Measurements from ENCODE around the gene COL4A3.

COL4A3 gene

DNA sequence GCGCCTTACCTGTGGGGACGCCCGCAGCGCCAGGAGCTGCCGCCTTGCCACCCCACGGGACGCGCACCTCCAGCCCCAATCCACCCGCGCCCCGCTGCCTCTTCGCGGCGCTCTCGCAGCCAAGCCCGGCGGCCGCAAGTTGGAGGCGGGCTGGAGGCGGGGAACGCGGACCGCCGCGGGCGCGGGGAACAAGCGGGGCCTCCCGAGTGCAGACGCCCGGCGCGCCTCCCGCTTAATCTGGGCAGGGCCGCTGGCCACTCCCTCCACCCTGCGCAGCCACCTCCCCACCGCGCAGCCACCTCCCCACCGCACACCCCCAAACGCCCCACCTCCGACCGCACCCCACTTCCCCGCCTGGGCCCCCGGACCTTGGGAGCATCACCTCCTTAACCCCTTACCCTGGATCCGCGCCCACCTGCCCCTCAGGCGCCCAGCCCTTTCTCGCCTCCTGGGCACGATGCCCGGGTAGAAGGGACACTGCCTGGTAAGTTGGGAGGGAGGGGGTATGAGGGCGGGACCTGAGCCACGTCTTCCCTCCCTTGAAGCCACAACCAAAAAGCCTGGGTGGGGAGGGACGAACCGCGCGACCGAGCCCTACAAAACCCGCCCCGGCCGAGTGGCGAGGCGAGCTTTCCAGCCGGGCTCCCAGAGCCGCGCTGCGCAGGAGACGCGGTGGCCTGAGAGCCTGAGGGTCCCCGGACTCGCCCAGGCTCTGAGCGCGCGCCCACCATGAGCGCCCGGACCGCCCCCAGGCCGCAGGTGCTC is at the start of gene COL4A3, which contains the start of gene COL4A4:
TSS of gene COL4A3 (plus strand) at position 627 of the 765 bp plus-strand sequence. CDS start at position 730, 103 bp downstream.
TSS of gene COL4A4 (minus strand) at position 208 of the 765 bp plus-strand sequence. CDS start 16,722 bp downstream, outside the sequence.
- peak in 3 of 51 donors; percentile 9 to 12 (median 11) for DNase-seq

DNA sequence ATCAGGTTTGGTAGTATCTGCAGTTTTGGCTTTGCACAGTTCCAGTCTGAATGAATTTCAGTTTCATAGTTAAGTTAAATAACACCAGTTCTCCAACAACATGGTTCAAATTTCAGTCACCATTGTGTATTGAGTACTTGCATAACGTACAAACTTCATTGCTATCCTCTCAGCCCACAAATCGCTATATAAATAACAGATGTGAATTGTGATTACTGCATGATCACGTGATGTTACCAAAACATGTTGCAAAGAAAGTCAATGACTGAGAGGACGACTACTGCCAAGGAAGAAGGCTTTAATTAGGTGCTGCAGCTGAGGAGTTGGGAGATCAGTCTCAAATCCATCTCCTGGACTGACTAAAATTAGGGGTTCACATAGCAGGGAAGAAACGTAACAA is 48.7 kb upstream of the COL4A3 start:
- no peak for DNase-seq

DNA sequence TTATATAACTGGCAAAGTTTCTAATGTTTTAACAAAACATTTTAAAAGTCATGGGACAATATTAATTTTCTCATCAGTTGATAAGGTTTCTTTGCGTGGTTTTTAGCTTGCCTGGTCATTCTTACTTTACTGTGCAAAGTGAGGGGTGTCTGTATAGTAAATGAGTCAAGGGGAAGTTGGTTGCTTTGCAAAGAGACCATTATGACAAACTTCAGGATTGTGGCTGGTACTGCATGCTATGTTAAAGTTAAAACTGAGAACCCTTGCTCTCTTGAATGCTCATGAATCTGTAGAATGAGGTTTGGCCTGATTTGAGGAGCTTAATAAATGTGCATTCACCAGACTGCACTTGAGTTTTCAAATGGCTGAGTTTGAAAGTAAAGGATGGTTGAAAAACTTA is 47.4 kb upstream of the COL4A3 start:
- no peak for DNase-seq

GRCh38 chr2:227117852-227118251 is 46.6 kb upstream of the COL4A3 start:
- DNase-seq = peak in 1 of 51 donors; percentile 1

- no peak for DNase-seq
Measured at GRCh38 chr2:227118353-227118752, 46.1 kb upstream of the COL4A3 start.

GRCh38 chr2:227123697-227124096 is 40.7 kb upstream of the COL4A3 start:
- DNase-seq = no peak

- no peak for DNase-seq
Measured at GRCh38 chr2:227124811-227125210, 39.6 kb upstream of the COL4A3 start.

GRCh38 chr2:227125506-227125905 is 38.9 kb upstream of the COL4A3 start:
- DNase-seq = no peak

- no peak for DNase-seq
Measured at GRCh38 chr2:227127201-227127600, 37.2 kb upstream of the COL4A3 start.

- no peak for DNase-seq
Measured at GRCh38 chr2:227130636-227131035, 33.8 kb upstream of the COL4A3 start.

DNA sequence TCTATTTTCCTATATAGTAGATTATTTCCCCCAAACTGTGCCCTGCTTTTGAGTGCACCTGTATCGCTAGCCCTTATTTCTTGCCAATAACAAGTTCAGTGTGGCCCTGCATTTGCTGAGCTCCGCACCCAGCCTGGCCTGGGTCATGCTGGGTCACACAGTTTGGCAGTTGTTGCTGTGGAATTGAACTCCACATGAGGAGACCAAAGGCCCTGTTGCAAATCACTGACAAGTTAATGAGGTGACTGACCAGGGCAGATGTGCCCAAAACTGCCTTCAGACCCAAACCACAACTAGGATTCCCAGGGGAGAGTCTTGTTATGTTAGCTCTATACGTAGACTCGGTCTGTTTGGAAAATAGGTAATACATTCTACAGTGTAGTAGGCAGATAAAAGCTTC is 31.4 kb upstream of the COL4A3 start:
- DNase-seq = no peak

DNA sequence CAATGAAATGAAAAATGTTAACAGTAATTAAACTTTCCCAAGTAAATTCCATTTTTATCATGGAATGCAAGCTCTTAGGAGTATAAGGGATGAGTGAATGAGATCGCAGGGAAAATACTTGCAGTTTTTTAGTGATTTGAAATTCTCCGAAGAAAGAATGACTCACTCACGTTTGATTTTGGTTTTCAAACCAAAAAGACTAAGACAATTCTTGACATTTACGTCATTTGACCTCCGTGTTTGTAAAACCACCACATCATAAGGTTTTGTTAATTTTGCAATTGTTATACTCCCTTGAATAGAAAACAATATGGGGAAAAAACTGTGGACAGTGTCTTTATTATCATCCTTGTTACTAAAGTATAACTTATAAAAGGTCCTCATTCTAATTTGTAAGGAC is 29.8 kb upstream of the COL4A3 start:
- no peak for DNase-seq

- no peak for DNase-seq
Measured at GRCh38 chr2:227141301-227141700, 23.1 kb upstream of the COL4A3 start.

DNA sequence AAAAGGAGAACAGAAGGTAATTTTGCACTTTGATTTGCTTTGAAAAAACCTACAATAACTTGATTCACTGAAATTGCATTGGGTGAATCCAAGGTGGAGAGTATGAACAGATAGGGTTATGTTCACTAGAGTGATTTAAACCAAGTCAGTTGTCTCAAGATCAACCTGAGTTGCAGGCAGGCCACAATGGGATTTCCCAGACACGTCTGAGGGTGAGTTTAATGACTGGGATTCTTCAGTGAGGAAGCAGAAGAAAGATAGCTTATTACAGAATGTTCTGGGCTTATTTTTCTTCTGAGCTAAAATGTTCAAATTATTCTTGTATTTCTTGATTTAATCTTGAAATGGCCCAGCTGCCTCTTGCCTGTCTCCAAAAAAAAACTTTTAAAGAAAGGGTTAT is 20.5 kb upstream of the COL4A3 start:
- DNase-seq = no peak

- DNase-seq = no peak
Measured at GRCh38 chr2:227146456-227146855, 18.0 kb upstream of the COL4A3 start.

GRCh38 chr2:227147023-227147422 is 17.4 kb upstream of the COL4A3 start:
- DNase-seq = no peak

DNA sequence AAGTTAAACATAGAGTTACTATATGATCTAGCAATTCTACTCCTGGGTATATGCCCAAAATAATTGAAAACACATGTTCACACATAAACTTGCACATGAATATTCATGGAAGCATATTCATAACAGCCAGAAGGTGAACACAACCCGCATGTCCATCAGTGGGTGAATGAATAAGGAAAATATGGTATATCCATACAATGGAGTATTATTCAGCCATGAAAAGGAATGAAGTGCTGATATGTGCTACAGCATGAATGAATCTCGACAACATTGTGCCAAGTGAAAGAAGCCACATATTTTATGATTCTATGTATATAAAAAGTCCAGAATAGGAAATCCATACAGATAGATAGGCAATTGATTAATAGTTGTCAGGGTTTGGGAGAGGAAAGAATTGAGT is 16.3 kb upstream of the COL4A3 start:
- DNase-seq = no peak

DNA sequence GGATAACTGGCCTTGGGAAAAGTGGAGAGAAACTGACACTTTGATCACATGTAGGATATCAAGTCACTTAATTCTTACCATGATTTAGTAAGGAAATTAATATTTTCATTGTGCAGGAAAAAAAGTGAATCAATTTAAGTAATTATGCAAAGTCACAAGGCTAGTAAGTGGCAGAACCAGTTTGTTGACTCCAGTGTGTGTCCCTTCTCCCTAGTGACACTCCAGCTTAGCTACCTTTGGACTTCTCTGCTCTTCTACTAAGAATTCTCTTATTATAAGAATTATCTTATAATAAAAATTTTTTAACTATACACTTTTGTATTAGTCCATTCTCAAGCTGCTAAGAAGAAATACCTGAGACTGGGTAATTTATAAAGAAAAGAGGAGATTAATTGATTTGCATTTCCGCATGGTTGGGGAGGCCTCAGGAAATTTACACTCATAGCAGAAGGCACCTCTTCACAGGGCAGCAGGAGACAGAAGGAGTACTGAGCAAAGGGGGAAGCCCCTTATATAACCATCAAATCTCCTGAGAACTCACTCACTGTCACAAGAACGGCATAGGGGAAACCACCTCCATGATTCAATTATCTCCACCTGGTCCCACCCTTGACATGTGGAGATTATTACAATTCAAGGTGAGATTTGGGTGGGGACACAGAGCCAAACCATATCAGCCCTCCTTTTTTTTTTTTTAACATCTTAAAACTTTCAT is 14.0 kb upstream of the COL4A3 start:
- DNase-seq = no peak

DNA sequence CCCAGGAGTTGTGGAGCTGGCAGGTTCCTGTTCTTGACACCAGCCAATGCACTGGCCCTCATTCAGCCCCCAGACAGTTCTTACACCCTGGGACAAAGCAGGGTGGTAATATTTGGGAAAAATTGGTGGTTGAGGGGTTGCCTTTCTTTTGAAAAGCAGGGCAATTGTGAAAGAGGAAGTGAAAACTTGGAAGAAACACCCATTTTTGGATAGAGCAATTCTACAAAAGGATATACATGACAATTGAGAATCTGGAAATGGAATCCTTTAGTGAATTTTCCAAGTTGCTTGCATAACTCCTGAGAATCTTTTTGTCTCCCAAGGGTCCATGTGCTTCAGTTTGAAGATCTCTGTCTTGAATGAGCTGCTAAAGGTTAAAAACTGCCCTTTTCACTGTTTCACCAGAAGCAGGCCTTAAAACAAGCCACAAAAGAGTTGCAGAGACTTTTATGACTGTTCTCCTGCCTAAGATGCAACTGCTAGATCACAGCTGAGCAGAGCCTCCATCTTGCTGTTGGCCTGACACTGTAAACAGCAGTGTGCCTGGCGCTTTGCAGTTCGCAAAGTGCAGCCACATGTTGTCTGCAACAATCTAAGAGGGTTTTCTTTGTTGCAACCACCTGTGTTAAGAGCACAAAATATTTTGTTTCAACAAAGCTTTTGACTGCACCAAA is 12.2 kb upstream of the COL4A3 start:
- DNase-seq = no peak

- DNase-seq = no peak
Measured at GRCh38 chr2:227153307-227153706, 11.1 kb upstream of the COL4A3 start.

DNA sequence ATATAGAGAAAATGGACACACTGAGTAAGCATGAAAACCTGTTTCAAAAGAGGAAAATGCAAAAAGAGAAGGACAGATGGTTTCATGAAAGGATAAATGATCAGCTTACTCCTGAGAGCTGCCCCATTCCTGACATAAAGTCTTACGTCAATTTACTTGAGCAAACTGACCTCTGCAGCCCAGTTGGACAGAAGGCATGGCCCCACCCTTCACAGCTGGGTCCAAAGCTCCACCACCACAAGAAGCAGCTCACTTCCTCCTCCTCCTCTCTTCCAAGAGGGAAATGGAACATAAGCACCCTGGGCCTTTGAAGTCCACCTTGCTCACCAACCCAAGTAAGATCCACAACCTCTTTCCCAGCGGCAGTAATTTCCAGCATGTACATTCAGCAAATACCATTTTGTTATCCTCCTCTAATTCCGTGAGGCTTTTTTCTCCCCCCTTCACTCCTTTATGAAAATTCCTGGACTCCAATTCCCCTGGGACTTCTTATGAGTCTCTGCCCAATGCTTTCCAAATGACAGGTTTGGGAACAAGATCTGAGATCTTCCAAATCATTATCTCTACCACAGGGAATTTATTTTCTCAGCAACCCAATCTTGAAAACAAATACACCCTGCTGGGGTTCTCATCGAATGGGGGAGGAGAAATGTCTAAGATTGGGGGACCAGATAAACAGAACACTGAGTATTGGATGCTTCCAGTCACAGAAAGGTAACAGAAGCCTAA is 10.5 kb upstream of the COL4A3 start:
- no peak for DNase-seq
